GM13977 (cell line): ENCODE measurements around the gene TMPRSS5.
A peak's percentile ranks its signal among the peaks of the same experiment; 100 is the strongest.

ENCODE experiments used
- DNase-seq: peaks from one replicate; pipeline ENCODE4 v3.0.0; 2012; ENCODE audit warnings: low spot score
- CTCF ChIP-seq: IDR thresholded peaks from 2 replicates; pipeline ENCODE4 v1.5.1; 2012; ENCODE audit warnings: mild to moderate bottlenecking, control low read depth; ENCODE audit not compliant: insufficient read depth; ENCODE audit errors: extremely low read depth, missing control alignments
- in situ Hi-C: fragments of 300-500 bp; cut with MboI; formaldehyde crosslinking; loops from one replicate; pipeline ENCODE4 v1.12.0; 2022; ENCODE audit warnings: low sequenced_read_pairs, low pct_unique_long_range_greater_than_20kb, mixed read lengths, inconsistent platforms; ENCODE audit not compliant: unreplicated experiment

Gene TMPRSS5

GRCh38 chr11:113690619-113691569 lies 15.2 kb downstream of the TMPRSS5 start:
- DNase-seq: peak; percentile 49
- in situ Hi-C loops: no loop called here
- peak; percentile 63 for TF ChIP-seq CTCF

DNA sequence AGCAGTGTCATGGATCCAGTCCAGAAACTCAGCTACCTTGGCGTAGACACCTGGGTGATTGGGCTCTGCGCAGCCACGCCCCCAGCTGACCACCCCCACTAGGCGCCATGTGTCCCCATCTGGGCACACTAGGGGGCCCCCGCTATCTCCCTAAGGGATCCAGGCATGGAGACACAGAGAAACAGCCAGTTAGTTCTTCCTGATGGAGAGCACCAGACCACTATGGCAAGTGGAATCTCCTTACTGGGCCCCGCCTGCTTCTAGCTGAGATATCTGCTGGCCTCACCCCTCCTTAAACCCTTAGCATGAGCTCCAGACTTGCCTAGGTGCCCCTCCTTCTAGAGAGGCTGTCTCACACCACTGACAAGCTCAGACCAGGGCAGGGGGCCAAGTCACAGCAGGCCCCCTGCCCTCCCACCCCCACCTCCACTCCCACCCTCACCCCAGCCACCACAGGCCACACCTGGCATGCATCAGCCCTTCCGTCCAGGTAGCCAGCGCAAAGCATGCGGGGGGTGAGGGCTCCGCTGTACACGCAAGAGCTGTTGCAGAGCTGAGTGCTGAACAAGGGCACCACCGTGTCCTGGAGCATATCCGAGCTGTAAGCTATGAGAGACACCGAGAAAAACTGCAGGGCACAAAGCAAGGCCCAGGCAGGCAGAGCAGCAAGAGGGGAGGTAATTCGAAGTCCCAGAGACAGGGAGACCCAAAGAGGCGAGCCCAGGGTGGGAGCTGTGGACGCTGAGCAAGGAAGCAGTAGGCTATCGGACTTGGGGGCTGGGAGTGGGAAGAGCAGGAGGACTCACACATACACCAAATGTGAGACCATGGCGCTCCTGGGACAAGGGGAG lies 16.1 kb downstream of the TMPRSS5 start:
- in situ Hi-C loops: no loop called here
- DNase-seq: no peak
- no peak for TF ChIP-seq CTCF

- in situ Hi-C loops: no loop called here
- TF ChIP-seq CTCF: no peak
These were observed 20.3 kb downstream of the TMPRSS5 start for GRCh38 chr11:113685654-113686359.

GRCh38 chr11:113684496-113684895 lies 21.6 kb downstream of the TMPRSS5 start:
- DNase-seq: no peak
- TF ChIP-seq CTCF: no peak
- in situ Hi-C loops: no loop called here

More at GRCh38 chr11:113685654-113686359, 20.3 kb downstream of the TMPRSS5 start:
- peak; percentile 48 for DNase-seq

DNA sequence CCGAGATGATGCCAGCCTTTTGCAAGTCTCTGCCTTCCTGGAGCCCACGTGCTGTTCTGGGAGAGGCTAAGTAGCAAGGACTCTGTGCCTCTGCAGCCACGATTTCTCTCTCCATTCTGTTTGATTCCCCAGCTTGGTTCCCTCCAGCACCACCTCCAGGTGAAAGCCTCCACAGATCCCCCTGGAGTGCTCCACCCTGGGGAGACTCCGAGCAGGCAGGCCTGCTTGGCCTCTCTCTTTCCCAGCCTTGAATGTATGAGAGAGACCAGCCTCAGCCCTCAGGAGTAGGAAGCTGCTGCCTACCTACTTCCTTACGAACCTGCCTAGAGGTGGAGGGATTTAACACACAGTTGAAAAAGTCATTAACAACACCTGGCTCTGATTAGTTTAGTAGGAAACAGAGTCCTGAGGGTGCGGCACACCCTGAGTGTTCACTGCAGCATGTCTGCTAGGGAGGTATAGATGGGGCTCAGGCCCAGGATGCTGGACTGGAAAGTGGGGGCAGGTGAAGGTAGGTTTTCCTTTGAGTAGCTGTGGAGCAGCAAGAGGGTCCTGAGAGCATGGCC lies 22.5 kb downstream of the TMPRSS5 start:
- in situ Hi-C loops: no loop called here
- no peak for DNase-seq
- no peak for TF ChIP-seq CTCF

- in situ Hi-C loops: no loop called here
- DNase-seq: no peak
These were observed 24.2 kb downstream of the TMPRSS5 start for GRCh38 chr11:113681711-113682413.

More at GRCh38 chr11:113681711-113682413, 24.2 kb downstream of the TMPRSS5 start:
- no peak for TF ChIP-seq CTCF
